ENCODE results near the gene ATP6V0A1. TPM values are rescaled to one million over a fixed set of nuclear protein-coding genes. Genes with fewer than 3 reads are reported as not detected.
"Not testable (repeated sequence)": the region's sequence is repeated elsewhere in the genome, so short reads cannot be mapped to it uniquely, and the experiment has no call there.

Gene ATP6V0A1
- total RNA-seq, 1 donor from 2014 or later, result 61.3 TPM

DNA sequence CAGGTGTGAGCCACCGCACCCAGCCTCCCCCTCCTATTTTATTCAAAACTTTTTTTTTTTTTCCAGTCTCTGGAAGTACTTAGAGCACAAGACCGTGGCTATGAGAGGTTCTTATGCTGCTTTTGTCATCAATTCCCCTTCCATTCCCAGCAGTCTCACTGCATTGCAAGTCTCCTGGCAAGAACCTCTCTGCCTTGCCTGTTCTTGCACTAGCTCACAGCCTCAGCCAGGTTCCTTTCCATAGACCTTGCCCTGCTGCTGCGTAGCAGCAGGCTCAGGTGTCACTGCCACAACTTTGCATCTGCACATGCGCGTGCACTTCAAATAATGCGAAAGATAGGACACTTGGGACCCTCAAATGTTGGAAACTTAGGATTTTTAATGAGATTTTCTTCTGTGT, 15.6 kb downstream of the ATP6V0A1 start:
- Mint-ChIP-seq H3K27me3 (ENCODE audit: low read depth) (no peaks in the 10 kb centered on the region), H3K27ac (ENCODE audit: unreplicated experiment) (no peak overlapping the region), H3K4me1 (ENCODE audit: low read depth) (no peaks in the 10 kb centered on the region), H3K4me3 (ENCODE audit: unreplicated experiment) (no peak overlapping the region), H3K9me3 (ENCODE audit: low read depth) (no peaks in the 10 kb centered on the region), H3K36me3 (ENCODE audit: low read depth) (peaks cover 44% of the 10 kb centered on the region)
- DNase-seq (ENCODE audit: low spot score), result no peak
- TF ChIP-seq CTCF (IDR thresholded peaks at IDR 0.05), result no peak

GRCh38 chr17:42475121-42475520, 16.4 kb downstream of the ATP6V0A1 start:
- Mint-ChIP-seq H3K27ac (ENCODE audit: unreplicated experiment) (no peak overlapping the region), H3K4me3 (ENCODE audit: unreplicated experiment) (no peak overlapping the region), H3K9me3 (ENCODE audit: low read depth) (no peaks in the 10 kb centered on the region), H3K4me1 (ENCODE audit: low read depth) (no peaks in the 10 kb centered on the region), H3K27me3 (ENCODE audit: low read depth) (no peaks in the 10 kb centered on the region), H3K36me3 (ENCODE audit: low read depth) (peaks cover 46% of the 10 kb centered on the region)
- no peak for DNase-seq (ENCODE audit: low spot score)
- no peak for TF ChIP-seq CTCF (IDR thresholded peaks at IDR 0.05)

GRCh38 chr17:42475835-42476234, 17.2 kb downstream of the ATP6V0A1 start:
- no peak for TF ChIP-seq CTCF (IDR thresholded peaks at IDR 0.05)
- Mint-ChIP-seq H3K9me3 (ENCODE audit: low read depth) (no peaks in the 10 kb centered on the region), H3K27me3 (ENCODE audit: low read depth) (no peaks in the 10 kb centered on the region), H3K36me3 (ENCODE audit: low read depth) (peaks cover 46% of the 10 kb centered on the region), H3K4me1 (ENCODE audit: low read depth) (no peaks in the 10 kb centered on the region), H3K27ac (ENCODE audit: unreplicated experiment) (no peak overlapping the region), H3K4me3 (ENCODE audit: unreplicated experiment) (no peak overlapping the region)
- DNase-seq (ENCODE audit: low spot score), result no peak

GRCh38 chr17:42476411-42476810, 17.7 kb downstream of the ATP6V0A1 start:
- peak overlapping the region; percentile 8 for H3K27ac Mint-ChIP-seq (ENCODE audit: unreplicated experiment)
- peaks cover 47% of the 10 kb centered on the region for H3K36me3 Mint-ChIP-seq (ENCODE audit: low read depth)

GRCh38 chr17:42477173-42477572, 18.5 kb downstream of the ATP6V0A1 start:
- no peaks in the 10 kb centered on the region for H3K9me3 Mint-ChIP-seq (ENCODE audit: low read depth)
- H3K27me3 Mint-ChIP-seq (ENCODE audit: low read depth), result no peaks in the 10 kb centered on the region
- no peak overlapping the region for H3K4me3 Mint-ChIP-seq (ENCODE audit: unreplicated experiment)
- no peak for TF ChIP-seq CTCF (IDR thresholded peaks at IDR 0.05)
- no peaks in the 10 kb centered on the region for H3K4me1 Mint-ChIP-seq (ENCODE audit: low read depth)
- H3K27ac Mint-ChIP-seq (ENCODE audit: unreplicated experiment), result no peak overlapping the region
- DNase-seq (ENCODE audit: low spot score), result no peak
- peaks cover 47% of the 10 kb centered on the region for H3K36me3 Mint-ChIP-seq (ENCODE audit: low read depth)

More at GRCh38 chr17:42476411-42476810, 17.7 kb downstream of the ATP6V0A1 start:
- TF ChIP-seq CTCF (IDR thresholded peaks at IDR 0.05), result no peak
- no peaks in the 10 kb centered on the region for H3K9me3 Mint-ChIP-seq (ENCODE audit: low read depth)
- no peak for DNase-seq (ENCODE audit: low spot score)
- no peaks in the 10 kb centered on the region for H3K4me1 Mint-ChIP-seq (ENCODE audit: low read depth)
- no peaks in the 10 kb centered on the region for H3K27me3 Mint-ChIP-seq (ENCODE audit: low read depth)
- no peak overlapping the region for H3K4me3 Mint-ChIP-seq (ENCODE audit: unreplicated experiment)

GRCh38 chr17:42477824-42478223, 19.1 kb downstream of the ATP6V0A1 start:
- H3K4me3 Mint-ChIP-seq (ENCODE audit: unreplicated experiment), result not testable (repeated sequence)
- H3K36me3 Mint-ChIP-seq (ENCODE audit: low read depth), result peaks cover 45% of the 10 kb centered on the region

More at GRCh38 chr17:42477824-42478223, 19.1 kb downstream of the ATP6V0A1 start:
- H3K27me3 Mint-ChIP-seq (ENCODE audit: low read depth); DNase-seq (ENCODE audit: low spot score); H3K4me1 Mint-ChIP-seq (ENCODE audit: low read depth); H3K27ac Mint-ChIP-seq (ENCODE audit: unreplicated experiment); H3K9me3 Mint-ChIP-seq (ENCODE audit: low read depth): not testable (repeated sequence)
